Vagina (tissue), 2 donors: ENCODE results near the gene CYB5R4. TPM values are rescaled to one million over a fixed set of nuclear protein-coding genes. Genes with fewer than 3 reads are reported as not detected.
"Not testable (repeated sequence)": the region's sequence is repeated elsewhere in the genome, so short reads cannot be mapped to it uniquely, and the experiment has no call there.

ENCODE experiments used
- DNase-seq, 2 donors: peaks; one replicate each; pipeline ENCODE4 v3.0.0-alpha.2; 2017; ENCODE audit errors: extremely low spot score in 2 of 2
- H3K27ac ChIP-seq: fragments of 200-600 bp; sonication (generic); one replicate; pipeline ENCODE4 v1.5.1; 2019
- H3K27me3 ChIP-seq: fragments of 200-600 bp; sonication (generic); one replicate; pipeline ENCODE4 v1.5.1; 2019
- H3K36me3 ChIP-seq, 2 donors: fragments of 200-600 bp; sonication (generic); one replicate each; pipeline ENCODE4 v1.5.1; 2017 to 2019
- H3K4me1 ChIP-seq: fragments of 200-600 bp; sonication (generic); one replicate; pipeline ENCODE4 v1.5.1; 2019
- H3K4me3 ChIP-seq, 2 donors: fragments of 200-600 bp; sonication (generic); 1 replicate in 1 of 2; 2 replicates in 1 of 2; pipeline ENCODE4 v1.5.1; 2016 to 2019
- H3K9me3 ChIP-seq: fragments of 200-600 bp; sonication (generic); one replicate; pipeline ENCODE4 v1.5.1; 2019
- POLR2A ChIP-seq, 2 donors: fragments of 450-650 bp; IDR thresholded peaks; one replicate each; pipeline ENCODE4 v1.6.1; 2017; ENCODE audit warnings: antibody characterized with exemption in 2 of 2, mild to moderate bottlenecking in 2 of 2, moderate library complexity in 2 of 2
- POLR2AphosphoS5 ChIP-seq, 2 donors: sonication (generic); formaldehyde crosslinking; IDR thresholded peaks; one replicate each; pipeline ENCODE4 v1.9.0; 2017; ENCODE audit warnings: antibody characterized with exemption in 2 of 2, mild to moderate bottlenecking in 2 of 2, low read depth in 1 of 2; ENCODE audit not compliant: insufficient read depth in 1 of 2
- intact Hi-C: fragments of 100-400 bp; cut with DNase I; formaldehyde crosslinking; loops from one replicate; pipeline ENCODE4 v1.15.1; 2023
- total RNA-seq: library from RNA; depleted of rRNA; stranded (reverse); fragments of >200 nt; gene quantifications from one replicate; pipeline ENCODE4 v1.2.3, GENCODE V29; 2016
- TF ChIP-seq, protein P1 (sequence below), 3 experiments: fragments of 450-650 bp in 2 of 3; fragments of 200-600 bp in 1 of 3; sonication (generic) in 1 of 3; IDR thresholded peaks; one replicate each; pipeline ENCODE4 v1.5.1; 2017 to 2019; ENCODE audit warnings: antibody characterized with exemption in 3 of 3, mild to moderate bottlenecking in 2 of 3, moderate library complexity in 2 of 3

Gene CYB5R4
- total RNA-seq, 1 donor from 2014 or later: 4.9 TPM

GRCh38 chr6:83921315-83921714 lies 61.8 kb downstream of the CYB5R4 start:
- H3K4me1 ChIP-seq: no peaks in the 10 kb centered on the region
- H3K36me3 ChIP-seq: peaks cover 0 to 18% of the 10 kb centered on the region in 2 donors
- H3K27ac ChIP-seq: no peak overlapping the region
- H3K27me3 ChIP-seq: no peaks in the 10 kb centered on the region
- intact Hi-C loops: no loop called here
- TF ChIP-seq POLR2A (IDR thresholded peaks at IDR 0.05) (no peak), POLR2AphosphoS5 (IDR thresholded peaks at IDR 0.05; ENCODE audit: insufficient read depth in 1 of 2, low read depth in 1 of 2) (no peak)
- TF ChIP-seq, protein P1, sequence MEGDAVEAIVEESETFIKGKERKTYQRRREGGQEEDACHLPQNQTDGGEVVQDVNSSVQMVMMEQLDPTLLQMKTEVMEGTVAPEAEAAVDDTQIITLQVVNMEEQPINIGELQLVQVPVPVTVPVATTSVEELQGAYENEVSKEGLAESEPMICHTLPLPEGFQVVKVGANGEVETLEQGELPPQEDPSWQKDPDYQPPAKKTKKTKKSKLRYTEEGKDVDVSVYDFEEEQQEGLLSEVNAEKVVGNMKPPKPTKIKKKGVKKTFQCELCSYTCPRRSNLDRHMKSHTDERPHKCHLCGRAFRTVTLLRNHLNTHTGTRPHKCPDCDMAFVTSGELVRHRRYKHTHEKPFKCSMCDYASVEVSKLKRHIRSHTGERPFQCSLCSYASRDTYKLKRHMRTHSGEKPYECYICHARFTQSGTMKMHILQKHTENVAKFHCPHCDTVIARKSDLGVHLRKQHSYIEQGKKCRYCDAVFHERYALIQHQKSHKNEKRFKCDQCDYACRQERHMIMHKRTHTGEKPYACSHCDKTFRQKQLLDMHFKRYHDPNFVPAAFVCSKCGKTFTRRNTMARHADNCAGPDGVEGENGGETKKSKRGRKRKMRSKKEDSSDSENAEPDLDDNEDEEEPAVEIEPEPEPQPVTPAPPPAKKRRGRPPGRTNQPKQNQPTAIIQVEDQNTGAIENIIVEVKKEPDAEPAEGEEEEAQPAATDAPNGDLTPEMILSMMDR (IDR thresholded peaks at IDR 0.05): no peak
- H3K9me3 ChIP-seq: no peaks in the 10 kb centered on the region
- H3K4me3 ChIP-seq: no peak overlapping the region
- DNase-seq: no peak

DNA sequence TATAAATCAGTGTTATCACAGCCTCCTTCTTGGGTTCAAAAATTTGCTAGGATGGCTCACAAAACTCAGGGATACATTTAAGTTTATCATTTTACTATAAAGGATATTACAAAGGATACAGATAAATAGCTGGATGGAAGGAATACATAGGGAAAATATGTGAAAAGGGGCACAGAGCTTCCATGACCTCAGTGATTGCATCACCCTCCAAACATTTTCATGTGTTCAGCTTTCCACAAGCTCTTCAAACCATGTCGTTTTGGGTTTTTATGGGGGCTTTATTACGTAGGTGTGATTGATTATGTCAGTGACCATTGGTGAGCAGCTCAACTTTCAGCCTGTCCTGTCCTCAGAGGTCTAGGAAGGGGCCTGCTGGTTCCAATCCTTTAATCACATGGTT lies 68.0 kb downstream of the CYB5R4 start:
- no peaks in the 10 kb centered on the region for H3K9me3 ChIP-seq
- no peaks in the 10 kb centered on the region for H3K4me1 ChIP-seq
- H3K27me3 ChIP-seq: no peaks in the 10 kb centered on the region
- TF ChIP-seq, protein P1 (IDR thresholded peaks at IDR 0.05): no peak
- TF ChIP-seq POLR2AphosphoS5 (IDR thresholded peaks at IDR 0.05; ENCODE audit: insufficient read depth in 1 of 2, low read depth in 1 of 2) (no peak), POLR2A (IDR thresholded peaks at IDR 0.05) (no peak)
- no peak overlapping the region for H3K4me3 ChIP-seq
- intact Hi-C loops: no loop called here
- DNase-seq: no peak
- H3K27ac ChIP-seq: no peak overlapping the region
- H3K36me3 ChIP-seq: peaks cover 0 to 32% of the 10 kb centered on the region in 2 donors

DNA sequence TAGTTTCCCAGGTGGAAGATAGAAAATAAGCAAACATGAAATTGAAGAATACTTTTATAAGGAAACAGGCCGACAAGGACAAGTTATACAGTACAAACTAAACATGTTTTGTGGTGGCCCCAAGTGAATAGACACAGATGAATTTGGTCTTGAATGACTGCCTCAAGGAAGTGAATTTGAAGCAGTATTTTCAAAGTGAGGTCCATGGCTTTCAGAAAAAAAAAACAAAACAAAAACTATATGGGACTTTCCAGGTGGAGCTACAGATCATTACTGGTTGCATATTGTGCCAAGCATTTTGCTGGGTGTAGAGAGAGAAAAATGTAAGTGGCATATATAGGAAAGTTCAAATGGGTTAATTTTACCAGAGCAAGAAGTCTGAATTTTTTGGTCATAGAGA lies 68.8 kb downstream of the CYB5R4 start:
- Histone ChIP-seq H3K4me1 (no peaks in the 10 kb centered on the region), H3K27ac (no peak overlapping the region), H3K36me3 (peaks cover 0 to 32% of the 10 kb centered on the region in 2 donors), H3K9me3 (no peaks in the 10 kb centered on the region), H3K27me3 (no peaks in the 10 kb centered on the region), H3K4me3 (no peak overlapping the region)
- no peak for DNase-seq
- TF ChIP-seq POLR2AphosphoS5 (IDR thresholded peaks at IDR 0.05; ENCODE audit: insufficient read depth in 1 of 2, low read depth in 1 of 2): no peak
- TF ChIP-seq, protein P1 (IDR thresholded peaks at IDR 0.05): no peak
- no peak for TF ChIP-seq POLR2A (IDR thresholded peaks at IDR 0.05)
- intact Hi-C loops: no loop called here

DNA sequence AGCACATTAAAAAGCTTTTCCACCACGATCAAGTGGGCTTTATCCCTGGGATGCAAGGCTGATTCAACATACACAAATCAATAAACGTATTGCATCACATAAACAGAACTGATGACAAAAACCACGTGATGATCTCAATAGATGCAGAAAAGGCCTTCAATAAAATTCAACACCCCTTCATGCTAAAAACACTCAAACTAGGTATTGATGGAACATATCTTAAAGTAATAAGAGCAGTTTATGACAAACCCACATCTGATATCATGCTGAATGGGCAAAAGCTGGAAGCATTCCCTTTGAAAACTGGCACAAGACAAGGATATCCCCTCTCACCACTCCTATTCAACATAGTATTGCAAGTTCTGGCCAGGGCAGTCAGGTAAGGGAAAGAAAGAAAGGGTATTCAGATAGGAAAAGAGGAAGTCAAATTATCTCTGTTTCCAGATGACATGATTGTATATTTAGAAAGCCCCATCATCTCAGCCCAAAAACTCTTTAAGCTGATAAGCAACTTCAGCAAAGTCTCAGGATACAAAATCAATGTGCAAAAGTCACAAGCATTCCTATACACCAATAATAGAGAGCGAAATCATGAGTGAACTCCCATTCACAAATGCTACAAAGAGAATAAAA lies 86.8 kb downstream of the CYB5R4 start:
- H3K4me3 ChIP-seq, DNase-seq, H3K27me3 ChIP-seq, H3K27ac ChIP-seq, intact Hi-C loops, H3K9me3 ChIP-seq, H3K4me1 ChIP-seq: not testable (repeated sequence)
- H3K36me3 ChIP-seq: peaks cover 0 to 11% of the 10 kb centered on the region in 2 donors

GRCh38 chr6:83947983-83948382 lies 88.5 kb downstream of the CYB5R4 start:
- H3K4me3 ChIP-seq, H3K4me1 ChIP-seq, intact Hi-C loops, H3K27ac ChIP-seq, H3K36me3 ChIP-seq, H3K9me3 ChIP-seq, DNase-seq, H3K27me3 ChIP-seq: not testable (repeated sequence)

- no peak overlapping the region for H3K4me3 ChIP-seq
- H3K27ac ChIP-seq: no peak overlapping the region
- no peaks in the 10 kb centered on the region for H3K27me3 ChIP-seq
- H3K36me3 ChIP-seq: no peaks in the 10 kb centered on the region
- no peak for DNase-seq
- intact Hi-C loops: no loop called here
- H3K9me3 ChIP-seq: no peaks in the 10 kb centered on the region
- H3K4me1 ChIP-seq: no peaks in the 10 kb centered on the region
- TF ChIP-seq, protein P1 (IDR thresholded peaks at IDR 0.05): no peak
- TF ChIP-seq POLR2AphosphoS5 (IDR thresholded peaks at IDR 0.05; ENCODE audit: insufficient read depth in 1 of 2, low read depth in 1 of 2): no peak
- no peak for TF ChIP-seq POLR2A (IDR thresholded peaks at IDR 0.05)
Observed at GRCh38 chr6:83948851-83949250, 89.4 kb downstream of the CYB5R4 start.

- peaks cover 0 to 16% of the 10 kb centered on the region in 2 donors for H3K36me3 ChIP-seq
- intact Hi-C loops, DNase-seq, H3K4me1 ChIP-seq, H3K9me3 ChIP-seq, H3K27ac ChIP-seq, H3K4me3 ChIP-seq, H3K27me3 ChIP-seq: not testable (repeated sequence)
Observed at GRCh38 chr6:83951423-83951822, 91.9 kb downstream of the CYB5R4 start.
